Kidney tubule cell (primary cell): ENCODE results near the gene COL6A1.
"Not testable (repeated sequence)": the region's sequence is repeated elsewhere in the genome, so short reads cannot be mapped to it uniquely, and the experiment has no call there.

Experiments
- DNase-seq: peaks from one replicate; pipeline ENCODE4 v3.0.0-alpha.2; 2018; ENCODE audit warnings: low spot score

The COL6A1 gene

DNA sequence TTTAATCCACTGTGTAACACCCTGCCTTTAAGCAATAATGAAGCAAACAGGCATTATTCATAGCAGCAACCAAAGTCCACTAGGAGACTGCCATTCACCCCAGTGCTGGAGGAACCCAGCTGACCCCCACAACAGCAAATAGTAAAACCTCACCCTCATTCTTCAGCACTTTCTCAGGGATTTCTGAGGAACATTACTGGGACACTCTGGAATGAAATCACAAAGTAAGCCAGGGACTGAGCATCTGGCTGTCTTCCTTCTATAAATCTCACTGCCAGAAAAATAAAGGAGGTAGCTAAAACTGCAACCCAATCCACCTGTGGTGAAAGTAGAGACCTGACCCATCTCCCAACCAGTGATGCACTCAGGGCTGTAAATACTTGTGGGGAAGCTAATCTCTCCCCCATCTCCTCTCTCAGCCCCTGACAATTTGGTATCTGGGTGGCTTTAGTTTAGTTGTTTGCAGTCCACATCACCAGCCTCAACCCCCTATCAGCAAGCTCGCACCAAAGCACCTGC lies 47.1 kb downstream of the COL6A1 start:
- DNase-seq = no peak

- no peak for DNase-seq
These were observed 47.8 kb downstream of the COL6A1 start for GRCh38 chr21:46029186-46029924.

- DNase-seq = no peak
These were observed 49.9 kb downstream of the COL6A1 start for GRCh38 chr21:46031484-46031883.

DNA sequence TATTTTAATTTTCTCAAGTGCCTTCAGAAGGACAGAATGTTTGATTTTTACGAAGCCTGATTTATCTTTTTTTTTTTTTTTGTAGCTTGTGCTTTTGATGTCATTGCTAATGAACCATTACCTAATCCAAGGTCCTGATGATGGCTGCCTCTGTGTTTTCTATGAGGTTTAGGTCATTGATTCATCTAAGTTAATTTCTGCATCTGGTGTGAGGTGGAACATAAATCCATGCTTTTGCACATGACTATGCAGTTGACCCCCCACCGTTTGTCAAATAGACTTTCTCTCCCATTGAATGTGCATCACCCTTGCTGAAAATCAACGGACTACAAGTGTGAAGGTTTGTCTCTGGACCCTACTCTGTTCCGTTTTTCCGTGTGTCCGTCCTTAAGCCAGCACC lies 50.5 kb downstream of the COL6A1 start:
- DNase-seq = no peak

GRCh38 chr21:46033410-46034400 lies 52.1 kb downstream of the COL6A1 start:
- DNase-seq = no peak

- DNase-seq = no peak
These were observed 54.5 kb downstream of the COL6A1 start for GRCh38 chr21:46035809-46036695.

- no peak for DNase-seq
These were observed 55.2 kb downstream of the COL6A1 start for GRCh38 chr21:46036696-46037330.

DNA sequence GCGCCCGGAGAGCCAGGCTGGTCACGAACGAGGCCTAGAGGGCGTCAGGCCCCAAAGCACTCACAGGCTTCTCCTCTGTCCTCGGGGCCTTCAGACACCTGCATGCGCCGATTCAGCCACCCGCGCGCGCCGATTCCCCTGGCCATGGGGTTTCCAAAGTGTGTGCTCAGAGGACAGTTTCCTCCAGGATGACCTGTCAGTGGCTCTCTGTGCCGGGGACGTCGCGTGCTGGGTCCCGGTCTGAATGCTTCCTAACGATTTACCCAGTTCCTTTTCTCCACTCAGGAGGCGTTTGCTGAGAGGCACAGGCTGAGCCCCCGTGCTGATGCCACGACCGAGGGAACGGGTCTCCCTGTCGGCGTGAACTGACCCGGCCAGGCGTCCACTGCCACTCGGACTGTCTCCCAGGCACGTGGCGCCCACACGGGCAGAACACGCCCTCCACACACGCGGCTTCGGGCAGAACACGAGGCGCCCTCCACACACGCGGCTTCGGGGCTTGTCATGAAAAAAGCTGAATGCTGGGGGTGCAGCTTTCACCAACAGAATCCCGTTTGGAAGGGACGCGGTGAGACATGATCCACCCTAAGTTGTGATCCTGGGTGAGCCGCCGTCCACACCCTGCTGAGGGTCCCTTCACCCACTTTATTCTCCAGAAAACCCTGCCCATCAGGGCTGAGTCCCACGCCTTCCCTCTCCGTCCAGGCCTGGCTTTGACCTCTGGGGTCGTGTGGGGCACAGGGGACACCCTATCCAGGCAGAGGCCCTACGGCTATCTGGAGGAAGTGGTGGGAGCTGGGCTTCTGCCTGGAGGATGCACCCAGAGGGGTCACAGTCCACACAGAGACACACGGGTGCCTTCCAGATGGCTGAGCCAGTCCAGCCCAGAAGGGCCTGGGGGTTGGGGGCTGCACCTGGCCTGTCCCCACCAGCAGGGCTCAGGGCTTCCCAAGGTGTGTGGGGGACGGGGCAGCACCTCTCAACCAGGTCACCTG lies 56.1 kb downstream of the COL6A1 start:
- no peak for DNase-seq

DNA sequence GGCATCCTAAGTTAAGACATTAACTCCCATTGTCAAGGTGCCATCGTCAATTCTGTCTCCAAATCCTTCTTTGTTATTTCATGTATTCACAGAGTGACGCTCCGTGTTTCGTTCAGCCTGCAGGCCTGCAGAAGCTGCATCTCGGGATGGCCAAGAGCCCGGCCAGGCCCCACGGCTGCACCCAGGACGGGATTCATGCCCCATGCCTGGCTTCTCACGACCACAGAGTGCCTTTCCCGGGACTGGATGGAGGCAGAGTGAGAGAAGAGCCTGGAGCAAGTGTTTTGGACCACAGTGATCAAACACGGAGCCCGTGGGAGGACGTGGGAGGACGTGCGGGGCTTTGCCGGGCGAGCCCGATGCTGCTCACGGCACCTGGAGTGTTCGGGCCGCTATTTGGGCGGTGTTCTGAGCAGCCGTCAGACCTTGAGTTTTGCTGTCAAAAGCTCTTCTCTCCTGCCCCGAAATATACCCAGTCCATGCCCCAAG lies 56.8 kb downstream of the COL6A1 start:
- DNase-seq = no peak

DNA sequence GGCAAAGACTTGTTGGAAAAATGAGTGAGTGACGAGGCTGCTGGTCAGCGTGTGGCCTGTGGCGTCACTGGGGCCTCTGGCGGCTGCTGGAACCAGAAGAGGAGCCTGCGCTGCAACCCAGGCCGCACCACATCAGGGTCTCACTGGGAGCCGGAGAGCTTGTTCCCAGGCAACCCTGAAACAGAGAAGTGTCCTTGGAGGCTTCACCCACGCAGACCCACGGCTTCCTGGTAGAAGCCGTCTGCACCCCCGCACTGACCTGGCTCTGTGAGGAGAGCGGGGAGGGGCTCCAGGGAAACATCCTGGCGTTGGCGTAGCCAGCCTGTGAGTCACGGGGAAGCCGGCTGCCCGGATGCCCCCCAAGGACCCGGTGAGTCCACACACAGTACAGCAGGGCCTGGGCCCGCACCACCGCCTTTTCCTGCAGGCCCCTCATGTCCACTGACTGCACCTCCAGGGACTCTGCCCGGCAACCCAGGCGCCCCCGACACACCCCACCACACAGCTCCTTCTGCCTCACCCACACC lies 57.4 kb downstream of the COL6A1 start:
- DNase-seq = peak; percentile 49

DNA sequence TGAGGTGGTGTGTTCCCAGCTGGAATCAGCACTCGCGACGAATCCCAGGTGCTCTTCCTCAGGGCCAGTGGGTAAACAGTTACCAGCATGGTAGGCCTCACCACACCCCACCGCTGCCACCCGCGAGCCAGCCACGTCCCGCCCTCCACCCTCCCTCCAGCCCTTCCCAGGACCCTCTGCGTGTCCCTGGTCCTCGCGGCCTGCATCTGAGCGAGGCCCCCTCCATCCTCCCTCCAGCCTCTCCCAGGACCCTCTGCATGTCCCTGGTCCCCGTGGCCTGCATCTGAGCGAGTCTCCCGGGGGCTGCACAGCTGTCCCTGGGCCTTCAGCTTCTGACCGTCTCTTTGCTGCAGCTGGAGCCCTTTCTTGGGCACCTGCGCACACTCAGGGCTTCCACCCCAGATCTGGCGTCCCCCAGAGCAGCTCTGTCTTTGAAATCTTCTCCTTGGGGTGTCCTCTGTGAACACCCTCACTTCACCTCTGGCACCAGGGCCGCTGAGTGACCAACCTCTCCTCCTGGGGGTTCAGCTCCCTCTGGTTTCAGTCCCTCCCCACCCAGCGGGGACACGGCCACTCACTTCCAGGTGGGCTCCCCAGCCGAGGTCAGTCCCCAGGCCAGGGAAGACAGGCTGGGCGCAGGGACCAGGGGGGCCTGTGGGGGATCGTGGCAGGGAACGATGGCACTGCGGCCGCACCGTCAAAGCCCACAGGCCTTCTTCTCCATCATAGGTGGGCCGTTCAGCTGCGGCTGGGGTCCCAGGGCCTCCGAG lies 58.5 kb downstream of the COL6A1 start:
- no peak for DNase-seq

DNA sequence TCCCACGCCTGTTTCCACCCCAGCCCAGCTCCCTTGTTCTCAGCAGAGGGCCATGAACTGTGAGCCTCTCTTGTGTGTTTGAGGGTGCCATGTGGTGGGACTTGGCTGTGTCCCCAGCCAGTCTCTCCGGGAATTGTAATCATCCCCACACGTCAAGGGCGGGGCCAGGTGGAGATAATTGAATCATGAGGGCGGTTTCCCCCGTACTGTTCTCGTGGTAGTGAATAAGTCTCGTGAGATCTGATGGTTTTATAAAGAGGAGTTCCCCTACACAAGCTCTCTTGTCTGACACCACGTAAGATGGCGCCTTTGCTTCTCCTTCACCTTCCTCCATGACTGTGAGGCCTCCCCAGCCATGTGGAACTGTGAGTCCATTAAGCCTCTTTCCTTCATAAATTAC lies 59.1 kb downstream of the COL6A1 start:
- no peak for DNase-seq

GRCh38 chr21:46041183-46041582 lies 59.6 kb downstream of the COL6A1 start:
- no peak for DNase-seq

DNA sequence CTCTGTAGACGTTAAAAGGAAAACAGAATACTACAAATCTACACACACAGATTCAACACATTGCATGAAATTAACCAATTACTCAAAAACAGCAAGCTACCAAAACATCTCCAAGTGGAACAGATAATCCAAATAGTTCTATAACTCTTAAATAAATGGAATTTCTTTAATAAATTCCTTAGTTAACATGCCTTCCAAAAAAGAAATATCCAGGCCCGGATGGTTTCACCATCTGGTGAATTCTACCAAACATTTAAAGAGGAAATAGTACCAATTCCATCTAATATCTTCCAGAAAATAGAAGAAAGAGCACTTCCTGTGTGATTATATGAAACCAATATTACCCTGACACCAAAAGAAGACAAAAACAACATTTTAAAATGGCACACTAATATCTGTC lies 63.6 kb downstream of the COL6A1 start:
- DNase-seq = no peak

- no peak for DNase-seq
These were observed 64.9 kb downstream of the COL6A1 start for GRCh38 chr21:46046471-46046870.

GRCh38 chr21:46046906-46047305 lies 65.3 kb downstream of the COL6A1 start:
- not testable (repeated sequence) for DNase-seq

- no peak for DNase-seq
These were observed 67.6 kb downstream of the COL6A1 start for GRCh38 chr21:46048926-46049889.
